Measurements from ENCODE around the gene TMEM139.

The TMEM139 gene

DNA sequence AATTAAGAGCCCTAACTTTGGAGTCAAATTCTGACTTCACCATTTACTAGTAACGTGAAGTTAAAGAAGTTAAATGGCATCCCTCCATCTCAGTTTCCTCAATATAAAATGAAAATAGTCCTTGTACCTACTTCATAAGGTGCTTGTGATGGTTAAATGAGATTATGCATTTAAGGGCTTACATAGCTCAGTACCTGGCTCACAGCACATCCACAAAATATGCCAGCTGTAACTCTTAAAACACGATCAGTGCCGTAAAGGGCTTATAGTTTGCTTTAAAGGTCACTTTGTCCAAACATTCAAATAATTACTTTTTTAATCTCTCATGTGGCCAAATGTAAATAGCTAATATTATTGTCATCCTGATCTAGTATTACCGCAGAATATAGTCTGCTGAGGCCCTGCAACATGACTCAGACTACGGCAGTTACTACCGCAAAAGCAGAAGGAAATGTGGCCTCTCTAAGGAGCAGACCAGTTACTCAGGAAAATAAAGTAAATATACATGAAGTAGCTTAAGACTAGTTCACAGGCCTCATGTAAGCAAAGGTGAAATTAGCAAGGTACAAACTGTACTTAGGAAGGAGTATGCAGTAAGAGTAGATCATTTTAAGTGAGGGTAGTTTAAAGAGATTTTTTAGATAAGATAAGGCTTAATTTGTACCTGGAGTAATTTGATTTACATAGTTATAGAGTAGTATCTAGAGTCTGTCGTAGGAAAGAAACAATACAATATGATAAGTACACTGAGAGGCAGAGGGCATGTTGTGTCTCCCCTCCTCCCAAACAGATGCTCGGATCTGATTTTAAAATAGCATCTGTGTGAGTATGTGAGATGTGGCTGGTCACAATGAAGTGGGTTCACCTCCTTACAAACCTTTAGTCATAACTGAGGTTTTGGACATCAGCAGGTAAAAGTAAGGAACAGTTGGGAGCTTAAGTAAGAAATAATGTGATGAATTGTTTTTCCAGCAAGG, 16.5 kb downstream of the TMEM139 start:
- WGBS, 2 experiments: 95 to 97% methylated on average over 8 of the region's 8 CpGs
- Histone ChIP-seq H3K4me3 (ENCODE audit: insufficient read depth, low read depth, low read length) (no peak overlapping the region), H3K27ac (ENCODE audit: insufficient read depth, low read depth, low read length, poor library complexity, severe bottlenecking) (no peak overlapping the region), H3K36me3 (ENCODE audit: control insufficient read depth, insufficient read depth, low read length) (peaks cover 71% of the 10 kb centered on the region), H3K4me1 (ENCODE audit: control insufficient read depth, insufficient read depth, low read length) (no peaks in the 10 kb centered on the region), H3K9me3 (ENCODE audit: control insufficient read depth, low read length) (no peaks in the 10 kb centered on the region), H3K27me3 (ENCODE audit: control insufficient read depth, insufficient read depth, low read length, poor library complexity, severe bottlenecking) (no peaks in the 10 kb centered on the region)

DNA sequence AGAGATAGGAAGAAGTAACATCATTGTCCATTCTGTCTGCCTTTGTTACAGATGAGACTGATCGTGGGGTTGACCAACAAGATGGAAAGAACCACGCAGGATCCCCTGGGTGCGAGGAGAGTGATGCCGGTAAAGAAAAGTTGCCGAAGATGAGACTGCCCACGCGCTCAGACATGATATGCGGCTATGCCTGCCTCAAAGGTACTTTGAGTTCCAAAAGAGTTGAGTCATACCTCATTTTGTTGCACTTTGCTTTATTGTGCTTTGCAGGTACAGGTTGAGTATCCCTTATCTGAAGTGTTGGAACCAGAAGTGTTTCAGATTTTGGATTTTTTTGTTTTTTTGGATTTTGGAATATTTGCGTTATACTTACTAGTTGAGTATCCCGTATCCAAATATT, 19.0 kb downstream of the TMEM139 start:
- Histone ChIP-seq H3K9me3 (ENCODE audit: control insufficient read depth, low read length) (no peaks in the 10 kb centered on the region), H3K4me3 (ENCODE audit: insufficient read depth, low read depth, low read length) (no peak overlapping the region), H3K36me3 (ENCODE audit: control insufficient read depth, insufficient read depth, low read length) (peaks cover 65% of the 10 kb centered on the region), H3K27ac (ENCODE audit: insufficient read depth, low read depth, low read length, poor library complexity, severe bottlenecking) (no peak overlapping the region), H3K4me1 (ENCODE audit: control insufficient read depth, insufficient read depth, low read length) (no peaks in the 10 kb centered on the region), H3K27me3 (ENCODE audit: control insufficient read depth, insufficient read depth, low read length, poor library complexity, severe bottlenecking) (no peaks in the 10 kb centered on the region)
- WGBS, 2 experiments: 94 to 96% methylated on average over 8 to 10 of the region's 10 CpGs

DNA sequence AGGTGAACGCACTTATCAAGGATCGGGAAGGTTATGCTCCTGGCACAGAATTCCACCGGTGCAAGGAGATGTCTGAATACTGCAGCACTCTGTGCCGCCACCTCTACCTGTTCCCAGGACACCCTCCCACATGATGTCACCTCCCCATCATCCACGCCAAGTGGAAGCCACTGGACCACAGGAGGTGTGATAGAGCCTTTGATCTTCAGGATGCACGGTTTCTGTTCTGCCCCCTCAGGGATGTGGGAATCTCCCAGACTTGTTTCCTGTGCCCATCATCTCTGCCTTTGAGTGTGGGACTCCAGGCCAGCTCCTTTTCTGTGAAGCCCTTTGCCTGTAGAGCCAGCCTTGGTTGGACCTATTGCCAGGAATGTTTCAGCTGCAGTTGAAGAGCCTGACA, 20.2 kb downstream of the TMEM139 start:
- H3K4me3 ChIP-seq (ENCODE audit: insufficient read depth, low read depth, low read length): no peak overlapping the region
- no peaks in the 10 kb centered on the region for H3K27me3 ChIP-seq (ENCODE audit: control insufficient read depth, insufficient read depth, low read length, poor library complexity, severe bottlenecking)
- H3K36me3 ChIP-seq (ENCODE audit: control insufficient read depth, insufficient read depth, low read length): peaks cover 56% of the 10 kb centered on the region
- H3K9me3 ChIP-seq (ENCODE audit: control insufficient read depth, low read length): no peaks in the 10 kb centered on the region
- H3K27ac ChIP-seq (ENCODE audit: insufficient read depth, low read depth, low read length, poor library complexity, severe bottlenecking): no peak overlapping the region
- H3K4me1 ChIP-seq (ENCODE audit: control insufficient read depth, insufficient read depth, low read length): no peaks in the 10 kb centered on the region
- 95 to 97% methylated on average over 6 of the region's 6 CpGs for WGBS, 2 experiments

DNA sequence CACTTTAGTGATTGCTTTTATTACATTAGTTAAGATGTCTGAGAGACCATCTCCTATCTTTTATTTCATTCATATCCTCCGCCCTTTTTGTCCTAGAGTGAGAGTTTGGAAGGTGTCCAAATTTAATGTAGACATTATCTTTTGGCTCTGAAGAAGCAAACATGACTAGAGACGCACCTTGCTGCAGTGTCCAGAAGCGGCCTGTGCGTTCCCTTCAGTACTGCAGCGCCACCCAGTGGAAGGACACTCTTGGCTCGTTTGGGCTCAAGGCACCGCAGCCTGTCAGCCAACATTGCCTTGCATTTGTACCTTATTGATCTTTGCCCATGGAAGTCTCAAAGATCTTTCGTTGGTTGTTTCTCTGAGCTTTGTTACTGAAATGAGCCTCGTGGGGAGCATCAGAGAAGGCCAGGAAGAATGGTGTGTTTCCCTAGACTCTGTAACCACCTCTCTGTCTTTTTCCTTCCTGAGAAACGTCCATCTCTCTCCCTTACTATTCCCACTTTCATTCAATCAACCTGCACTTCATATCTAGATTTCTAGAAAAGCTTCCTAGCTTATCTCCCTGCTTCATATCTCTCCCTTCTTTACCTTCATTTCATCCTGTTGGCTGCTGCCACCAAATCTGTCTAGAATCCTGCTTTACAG, 20.8 kb downstream of the TMEM139 start:
- Histone ChIP-seq H3K4me3 (ENCODE audit: insufficient read depth, low read depth, low read length) (no peak overlapping the region), H3K27ac (ENCODE audit: insufficient read depth, low read depth, low read length, poor library complexity, severe bottlenecking) (no peak overlapping the region), H3K27me3 (ENCODE audit: control insufficient read depth, insufficient read depth, low read length, poor library complexity, severe bottlenecking) (no peaks in the 10 kb centered on the region), H3K36me3 (ENCODE audit: control insufficient read depth, insufficient read depth, low read length) (peaks cover 50% of the 10 kb centered on the region), H3K4me1 (ENCODE audit: control insufficient read depth, insufficient read depth, low read length) (no peaks in the 10 kb centered on the region), H3K9me3 (ENCODE audit: control insufficient read depth, low read length) (no peaks in the 10 kb centered on the region)
- WGBS, 2 experiments: 90% methylated on average over 9 to 10 of the region's 10 CpGs

DNA sequence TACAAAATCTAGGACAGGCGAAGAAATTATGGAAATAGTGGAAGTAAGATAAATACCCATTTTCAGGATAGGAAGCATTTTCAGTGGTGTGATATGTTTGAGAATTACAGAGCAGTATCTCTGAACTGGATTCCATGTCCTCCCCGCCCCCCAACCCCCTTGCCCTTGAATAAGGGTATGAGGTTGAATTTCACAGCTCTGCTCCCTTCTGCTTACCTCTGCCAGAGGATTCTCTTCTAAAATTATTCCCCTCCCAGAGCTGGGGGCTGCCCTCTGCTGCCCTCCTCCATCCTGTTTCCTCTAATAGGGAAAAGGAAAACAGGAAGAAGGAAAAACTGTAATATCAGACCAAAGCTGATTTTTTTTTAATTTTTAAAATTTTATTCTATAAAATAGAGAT, 23.9 kb downstream of the TMEM139 start:
- Histone ChIP-seq H3K9me3 (ENCODE audit: control insufficient read depth, low read length) (no peaks in the 10 kb centered on the region), H3K27me3 (ENCODE audit: control insufficient read depth, insufficient read depth, low read length, poor library complexity, severe bottlenecking) (no peaks in the 10 kb centered on the region), H3K27ac (ENCODE audit: insufficient read depth, low read depth, low read length, poor library complexity, severe bottlenecking) (no peak overlapping the region), H3K4me3 (ENCODE audit: insufficient read depth, low read depth, low read length) (no peak overlapping the region), H3K36me3 (ENCODE audit: control insufficient read depth, insufficient read depth, low read length) (peaks cover 31% of the 10 kb centered on the region), H3K4me1 (ENCODE audit: control insufficient read depth, insufficient read depth, low read length) (no peaks in the 10 kb centered on the region)
- WGBS, 2 experiments: 84 to 94% methylated on average over 1 to 2 of the region's 2 CpGs

DNA sequence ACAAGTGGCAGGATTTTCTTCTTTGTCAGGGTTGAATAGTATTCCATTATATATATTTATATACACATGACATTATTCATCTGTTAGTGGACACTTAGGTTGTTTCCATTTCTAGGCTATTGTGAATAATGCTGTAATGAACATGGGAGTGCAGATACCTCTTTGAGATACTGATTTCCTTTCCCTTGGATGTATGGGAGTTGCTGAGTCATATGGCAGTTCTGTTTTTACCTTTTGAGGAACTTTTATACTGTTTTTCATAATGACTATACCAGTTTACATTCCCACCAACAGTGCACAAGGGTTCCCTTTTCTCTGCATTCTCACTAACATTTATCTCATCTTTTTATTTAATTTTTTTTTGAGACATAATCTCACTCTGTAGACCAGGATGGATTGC, 29.4 kb downstream of the TMEM139 start:
- H3K9me3 ChIP-seq (ENCODE audit: control insufficient read depth, low read length): no peaks in the 10 kb centered on the region
- H3K4me1 ChIP-seq (ENCODE audit: control insufficient read depth, insufficient read depth, low read length): no peaks in the 10 kb centered on the region
- H3K27ac ChIP-seq (ENCODE audit: insufficient read depth, low read depth, low read length, poor library complexity, severe bottlenecking): no peak overlapping the region

DNA sequence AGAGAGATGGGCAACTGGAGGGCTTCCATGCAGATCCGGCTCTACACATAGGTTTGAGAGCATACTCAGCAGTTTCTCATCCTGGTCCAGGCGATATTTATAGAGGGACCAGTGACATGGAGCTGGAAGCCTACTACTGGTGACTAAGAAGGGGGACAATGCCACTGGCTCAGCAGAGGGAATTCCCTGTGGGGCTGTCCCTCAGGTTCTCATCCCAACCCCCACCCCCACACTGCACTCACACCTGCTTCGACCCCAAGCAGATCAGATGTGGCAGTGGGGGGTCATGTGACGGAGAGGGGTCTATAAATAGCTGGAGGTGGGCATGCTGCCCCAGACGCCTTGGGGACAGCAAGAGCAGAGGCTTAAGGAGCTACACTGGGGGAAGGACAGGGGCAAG, 31.0 kb downstream of the TMEM139 start, which contains the start of gene CLCN1:
CLCN1 (plus strand) TSS at position 336 of the 400 bp plus-strand sequence. CDS start 102 bp downstream, outside the sequence.
- Histone ChIP-seq H3K36me3 (ENCODE audit: control insufficient read depth, insufficient read depth, low read length) (no peaks in the 10 kb centered on the region), H3K27me3 (ENCODE audit: control insufficient read depth, insufficient read depth, low read length, poor library complexity, severe bottlenecking) (no peaks in the 10 kb centered on the region), H3K4me1 (ENCODE audit: control insufficient read depth, insufficient read depth, low read length) (no peaks in the 10 kb centered on the region), H3K9me3 (ENCODE audit: control insufficient read depth, low read length) (no peaks in the 10 kb centered on the region), H3K4me3 (ENCODE audit: insufficient read depth, low read depth, low read length) (no peak within 1 kb of the TSS), H3K27ac (ENCODE audit: insufficient read depth, low read depth, low read length, poor library complexity, severe bottlenecking) (no peak within 1 kb of the TSS)
- WGBS, 2 experiments: 87 to 90% methylated on average over 5 of the region's 5 CpGs

More for the DNA sequence above, 29.4 kb downstream of the TMEM139 start:
- Histone ChIP-seq H3K4me3 (ENCODE audit: insufficient read depth, low read depth, low read length) (no peak overlapping the region), H3K36me3 (ENCODE audit: control insufficient read depth, insufficient read depth, low read length) (no peaks in the 10 kb centered on the region), H3K27me3 (ENCODE audit: control insufficient read depth, insufficient read depth, low read length, poor library complexity, severe bottlenecking) (no peaks in the 10 kb centered on the region)

DNA sequence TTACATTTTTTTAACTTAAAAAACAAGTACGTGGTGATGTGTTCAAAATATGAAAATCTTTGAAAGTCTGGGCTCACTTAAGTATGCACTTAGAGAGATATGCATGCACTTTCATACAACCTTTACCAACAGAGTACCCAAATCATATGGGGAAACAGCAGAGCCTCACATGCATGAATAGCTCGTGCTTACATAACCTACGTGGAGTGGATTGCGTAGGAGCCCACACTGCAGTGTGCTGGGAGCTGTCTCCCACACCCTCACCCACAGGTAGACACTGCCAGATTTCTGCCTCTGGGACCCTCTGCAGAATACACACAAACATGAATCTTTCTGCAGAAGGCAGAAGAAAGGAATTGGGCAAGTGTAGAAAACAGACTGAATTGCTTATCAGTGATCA, 31.7 kb downstream of the TMEM139 start:
- no peaks in the 10 kb centered on the region for H3K27me3 ChIP-seq (ENCODE audit: control insufficient read depth, insufficient read depth, low read length, poor library complexity, severe bottlenecking)
- H3K4me1 ChIP-seq (ENCODE audit: control insufficient read depth, insufficient read depth, low read length): no peaks in the 10 kb centered on the region
- no peaks in the 10 kb centered on the region for H3K9me3 ChIP-seq (ENCODE audit: control insufficient read depth, low read length)
- H3K4me3 ChIP-seq (ENCODE audit: insufficient read depth, low read depth, low read length): no peak overlapping the region
- WGBS, 2 experiments: 90 to 96% methylated on average over 4 of the region's 4 CpGs
- H3K27ac ChIP-seq (ENCODE audit: insufficient read depth, low read depth, low read length, poor library complexity, severe bottlenecking): no peak overlapping the region
- H3K36me3 ChIP-seq (ENCODE audit: control insufficient read depth, insufficient read depth, low read length): no peaks in the 10 kb centered on the region

DNA sequence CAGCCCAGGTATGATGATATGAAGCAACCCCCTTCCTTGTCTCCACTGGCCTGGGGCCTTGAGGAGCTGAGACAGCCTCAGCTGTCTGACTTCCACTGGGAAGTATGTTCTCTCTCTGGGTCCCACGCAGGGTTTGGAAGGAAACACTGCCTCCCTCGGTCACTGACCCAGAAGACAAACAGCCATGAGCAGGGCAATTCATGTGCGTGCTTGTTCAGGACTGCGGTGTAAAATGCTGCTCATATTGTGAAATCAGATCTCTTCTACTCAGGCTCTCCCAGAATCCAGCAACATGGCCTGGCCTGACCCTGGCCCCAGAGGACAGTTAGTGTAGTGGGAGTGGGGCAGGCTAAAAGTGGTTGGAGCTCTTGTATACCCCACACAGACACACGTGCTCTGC, 33.9 kb downstream of the TMEM139 start:
- H3K4me3 ChIP-seq (ENCODE audit: insufficient read depth, low read depth, low read length): no peak overlapping the region
- 88 to 93% methylated on average over 5 of the region's 5 CpGs for WGBS, 2 experiments
- no peaks in the 10 kb centered on the region for H3K36me3 ChIP-seq (ENCODE audit: control insufficient read depth, insufficient read depth, low read length)
- no peaks in the 10 kb centered on the region for H3K9me3 ChIP-seq (ENCODE audit: control insufficient read depth, low read length)
- peaks cover 4% of the 10 kb centered on the region for H3K4me1 ChIP-seq (ENCODE audit: control insufficient read depth, insufficient read depth, low read length)
- H3K27me3 ChIP-seq (ENCODE audit: control insufficient read depth, insufficient read depth, low read length, poor library complexity, severe bottlenecking): no peaks in the 10 kb centered on the region
- H3K27ac ChIP-seq (ENCODE audit: insufficient read depth, low read depth, low read length, poor library complexity, severe bottlenecking): no peak overlapping the region

DNA sequence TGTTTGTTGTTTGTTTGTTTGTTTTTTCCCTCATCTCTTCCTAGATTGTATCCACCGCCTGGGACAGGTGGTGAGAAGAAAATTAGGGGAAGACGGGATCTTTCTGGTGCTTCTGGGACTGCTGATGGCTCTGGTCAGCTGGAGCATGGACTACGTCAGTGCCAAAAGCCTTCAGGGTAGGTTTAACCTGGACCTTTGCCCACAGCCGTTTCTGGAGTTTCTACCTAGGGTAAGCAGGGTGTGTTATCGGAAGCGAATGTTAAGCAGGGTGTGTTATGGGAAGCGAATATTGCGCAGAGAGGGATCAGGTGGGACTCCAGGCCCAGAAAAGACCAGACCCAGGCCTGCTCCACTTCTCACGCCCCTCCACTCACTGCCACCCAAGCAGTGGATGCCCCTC, 35.9 kb downstream of the TMEM139 start:
- 84 to 85% methylated on average over 9 of the region's 9 CpGs for WGBS, 2 experiments
- no peaks in the 10 kb centered on the region for H3K27me3 ChIP-seq (ENCODE audit: control insufficient read depth, insufficient read depth, low read length, poor library complexity, severe bottlenecking)
- H3K4me3 ChIP-seq (ENCODE audit: insufficient read depth, low read depth, low read length): no peak overlapping the region
- peaks cover 4% of the 10 kb centered on the region for H3K4me1 ChIP-seq (ENCODE audit: control insufficient read depth, insufficient read depth, low read length)
- no peaks in the 10 kb centered on the region for H3K9me3 ChIP-seq (ENCODE audit: control insufficient read depth, low read length)
- H3K27ac ChIP-seq (ENCODE audit: insufficient read depth, low read depth, low read length, poor library complexity, severe bottlenecking): no peak overlapping the region
- no peaks in the 10 kb centered on the region for H3K36me3 ChIP-seq (ENCODE audit: control insufficient read depth, insufficient read depth, low read length)
